HL-60 (cell line): Measurements from ENCODE around the gene ESPN.

Experiments used
- POLR2AphosphoS5 ChIP-seq: IDR thresholded peaks from 2 replicates; pipeline ENCODE4 v1.6.1; 2012; ENCODE audit warnings: low read depth
- SPI1 ChIP-seq: IDR thresholded peaks from 2 replicates; pipeline ENCODE4 v1.6.1; 2012; ENCODE audit warnings: low read depth, mild to moderate bottlenecking, borderline replicate concordance
- TF ChIP-seq, protein P1 (sequence below): IDR thresholded peaks from one replicate; pipeline ENCODE4 v1.5.1; 2011; ENCODE audit warnings: low read length, control low read depth, inconsistent platforms; ENCODE audit not compliant: insufficient read depth

DNA sequence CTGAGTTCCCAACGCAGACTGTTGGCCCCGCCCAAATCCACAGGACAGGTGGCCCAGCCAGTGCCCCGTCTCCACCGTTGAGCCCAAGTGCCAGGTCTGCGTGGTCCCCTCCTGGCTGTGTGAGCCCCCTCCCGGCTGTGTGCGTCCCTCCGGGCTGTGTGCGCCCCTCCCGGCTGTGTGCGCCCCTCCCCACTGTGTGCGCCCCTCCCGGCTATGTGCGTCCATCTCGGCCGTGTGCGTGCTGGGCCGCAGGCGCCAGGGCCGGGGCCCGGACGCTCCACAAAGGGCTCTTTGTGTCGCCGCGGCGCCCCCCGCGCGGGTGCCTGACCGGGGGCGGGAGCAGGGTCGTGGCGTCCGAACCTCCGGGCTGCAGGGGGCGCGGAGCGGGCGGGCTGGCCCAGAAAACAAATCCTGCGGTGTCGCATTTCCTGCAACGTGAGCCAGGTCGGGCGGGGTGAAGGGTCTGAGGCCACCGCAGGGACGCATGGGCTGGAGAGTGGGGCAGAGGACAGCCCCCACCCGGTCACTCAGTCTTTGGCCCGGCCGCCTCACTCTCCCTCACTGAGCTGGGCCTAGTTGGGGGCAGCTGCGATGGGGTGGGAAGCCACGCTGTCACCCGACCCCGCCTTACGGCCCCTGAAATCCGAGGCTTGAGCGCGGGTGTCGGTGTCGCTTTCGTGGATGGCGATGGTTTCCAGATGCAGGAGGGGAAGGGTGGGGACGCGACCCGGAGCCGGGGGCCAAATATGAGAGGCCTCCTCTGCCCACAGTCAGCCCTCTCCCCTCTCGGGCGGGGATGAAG is 22.6 kb downstream of the ESPN start:
- TF ChIP-seq, protein P1, sequence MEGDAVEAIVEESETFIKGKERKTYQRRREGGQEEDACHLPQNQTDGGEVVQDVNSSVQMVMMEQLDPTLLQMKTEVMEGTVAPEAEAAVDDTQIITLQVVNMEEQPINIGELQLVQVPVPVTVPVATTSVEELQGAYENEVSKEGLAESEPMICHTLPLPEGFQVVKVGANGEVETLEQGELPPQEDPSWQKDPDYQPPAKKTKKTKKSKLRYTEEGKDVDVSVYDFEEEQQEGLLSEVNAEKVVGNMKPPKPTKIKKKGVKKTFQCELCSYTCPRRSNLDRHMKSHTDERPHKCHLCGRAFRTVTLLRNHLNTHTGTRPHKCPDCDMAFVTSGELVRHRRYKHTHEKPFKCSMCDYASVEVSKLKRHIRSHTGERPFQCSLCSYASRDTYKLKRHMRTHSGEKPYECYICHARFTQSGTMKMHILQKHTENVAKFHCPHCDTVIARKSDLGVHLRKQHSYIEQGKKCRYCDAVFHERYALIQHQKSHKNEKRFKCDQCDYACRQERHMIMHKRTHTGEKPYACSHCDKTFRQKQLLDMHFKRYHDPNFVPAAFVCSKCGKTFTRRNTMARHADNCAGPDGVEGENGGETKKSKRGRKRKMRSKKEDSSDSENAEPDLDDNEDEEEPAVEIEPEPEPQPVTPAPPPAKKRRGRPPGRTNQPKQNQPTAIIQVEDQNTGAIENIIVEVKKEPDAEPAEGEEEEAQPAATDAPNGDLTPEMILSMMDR, result no peak
- TF ChIP-seq POLR2AphosphoS5 (no peak), SPI1 (no peak)
